ENCODE data around the gene OS9. TPM values are rescaled to one million over a fixed set of nuclear protein-coding genes. Genes with fewer than 3 reads are reported as not detected.
"Not testable (repeated sequence)": the region's sequence is repeated elsewhere in the genome, so short reads cannot be mapped to it uniquely, and the experiment has no call there.

OS9 gene
- polyA plus RNA-seq, 1 donor: 212 TPM

- DNase-seq: no peak
Measured at GRCh38 chr12:57720606-57721595, 27.0 kb downstream of the OS9 start.

GRCh38 chr12:57721846-57722608 lies 28.1 kb downstream of the OS9 start:
- DNase-seq: not testable (repeated sequence)

- no peak for DNase-seq
Measured at GRCh38 chr12:57722716-57723629, 29.0 kb downstream of the OS9 start.

GRCh38 chr12:57723630-57723962 lies 29.7 kb downstream of the OS9 start:
- DNase-seq: no peak

GRCh38 chr12:57724003-57724935 lies 30.3 kb downstream of the OS9 start:
- no peak for DNase-seq

GRCh38 chr12:57724936-57725740 lies 31.2 kb downstream of the OS9 start:
- no peak for DNase-seq

GRCh38 chr12:57725851-57726150 lies 31.9 kb downstream of the OS9 start:
- no peak for DNase-seq

GRCh38 chr12:57726151-57726883 lies 32.4 kb downstream of the OS9 start:
- no peak for DNase-seq

- DNase-seq: peak; percentile 54
Measured at GRCh38 chr12:57726884-57727757, 33.2 kb downstream of the OS9 start.

GRCh38 chr12:57727758-57728395 lies 33.9 kb downstream of the OS9 start:
- DNase-seq: no peak

- no peak for DNase-seq
Measured at GRCh38 chr12:57729321-57729844, 35.5 kb downstream of the OS9 start.

GRCh38 chr12:57730336-57731067 lies 36.6 kb downstream of the OS9 start:
- no peak for DNase-seq

GRCh38 chr12:57731411-57732080 lies 37.6 kb downstream of the OS9 start:
- DNase-seq: no peak

GRCh38 chr12:57732270-57732669 lies 38.3 kb downstream of the OS9 start:
- DNase-seq: no peak

GRCh38 chr12:57732726-57733593 lies 39.0 kb downstream of the OS9 start:
- no peak for DNase-seq
